ENCODE data around the gene PHETA2. TPM values are rescaled to one million over a fixed set of nuclear protein-coding genes. Genes with fewer than 3 reads are reported as not detected.

Gene PHETA2
- total and polyA plus RNA-seq, 2 of the 13 experiments (the other 11 are each of a cell fraction or from before 2014, with no cell fraction given): 0.07 TPM; not detected in 1

GRCh38 chr22:42025421-42025820 lies 48.6 kb upstream of the PHETA2 start:
- FAIRE-seq: no peak
- in situ Hi-C loops (cut with HindIII; ENCODE audit: extremely low pct_ligation_motif_present, low pct_unique_long_range_greater_than_20kb) (no loop called here), intact Hi-C loops (cut with micrococcal nuclease; ENCODE audit: unreplicated experiment) (no loop called here)
- Histone ChIP-seq H3K27ac (ENCODE audit: extremely low read length, insufficient read depth, low read length) (no peak overlapping the region), H3K36me3 (replicated peaks in 1 of 2; ENCODE audit: control insufficient read depth in 1 of 2, insufficient read depth in 2 of 2, low read length in 2 of 2) (no peaks in the 10 kb centered on the region), H4K20me1 (ENCODE audit: insufficient read depth, low read length) (no peaks in the 10 kb centered on the region), H3K9ac (ENCODE audit: insufficient read depth, low read depth, low read length) (no peak overlapping the region), H2AFZ (ENCODE audit: low read length) (no peak overlapping the region), H3K4me2 (ENCODE audit: low read depth, low read length) (no peak overlapping the region), H3K4me3 (replicated peaks in 1 of 3; ENCODE audit: insufficient read depth in 1 of 3, low read depth in 2 of 3, low read length in 3 of 3) (no peak overlapping the region), H3K9me3 (ENCODE audit: low read length) (no peaks in the 10 kb centered on the region), H3K79me2 (ENCODE audit: insufficient read depth, low read length) (no peaks in the 10 kb centered on the region), H3K4me1 (ENCODE audit: insufficient read depth, low read length) (no peaks in the 10 kb centered on the region), H3K27me3 (ENCODE audit: control insufficient read depth in 1 of 2, insufficient read depth in 2 of 2, low read length in 2 of 2) (no peaks in the 10 kb centered on the region; a peak in 1 of 5 replicates)
- CTCF ChIA-PET (ENCODE audit: low intra/inter-chr PET ratio, low total read pairs): no interaction called here
- no peak for DNase-seq (ENCODE audit: low spot score)
- BruUV-seq (replicated peaks): no TSS peak
- no peak for ATAC-seq
- POLR2A ChIA-PET: no interaction called here
- WGBS (ENCODE audit: low lambda C conversion rate): 3% methylated on average over 1 of the region's 1 CpG
- TF ChIP-seq, protein P1, sequence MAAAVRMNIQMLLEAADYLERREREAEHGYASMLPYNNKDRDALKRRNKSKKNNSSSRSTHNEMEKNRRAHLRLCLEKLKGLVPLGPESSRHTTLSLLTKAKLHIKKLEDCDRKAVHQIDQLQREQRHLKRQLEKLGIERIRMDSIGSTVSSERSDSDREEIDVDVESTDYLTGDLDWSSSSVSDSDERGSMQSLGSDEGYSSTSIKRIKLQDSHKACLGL (CRISPR knock-in tag; IDR thresholded peaks at IDR 0.05): no peak
- TF ChIP-seq RFX1 (IDR thresholded peaks at IDR 0.05) (no peak), ZNF460 (CRISPR knock-in tag; IDR thresholded peaks at IDR 0.05; ENCODE audit: borderline replicate concordance) (no peak), TBX3 (IDR thresholded peaks at IDR 0.05; ENCODE audit: borderline replicate concordance) (no peak), HINFP (CRISPR knock-in tag; IDR thresholded peaks at IDR 0.05; ENCODE audit: low read depth) (no peak), ZFY (CRISPR knock-in tag; IDR thresholded peaks at IDR 0.05) (no peak), DNMT3B (CRISPR knock-in tag; conservative IDR thresholded peaks at IDR 0.05) (no peak), RXRA (CRISPR knock-in tag; IDR thresholded peaks at IDR 0.05) (no peak), YY1 (IDR thresholded peaks at IDR 0.05; ENCODE audit: insufficient read depth, insufficient replicate concordance, low read depth, low read length) (no peak), ZNF430 (CRISPR knock-in tag; IDR thresholded peaks at IDR 0.05) (no peak), ZZZ3 (CRISPR knock-in tag; IDR thresholded peaks at IDR 0.05; ENCODE audit: borderline replicate concordance) (no peak), ZNF264 (CRISPR knock-in tag; IDR thresholded peaks at IDR 0.05) (no peak), ZNF644 (CRISPR knock-in tag; IDR thresholded peaks at IDR 0.05; ENCODE audit: low read depth) (no peak), CENPT (CRISPR knock-in tag; IDR thresholded peaks at IDR 0.05; ENCODE audit: low read depth) (no peak), IKZF1 (IDR thresholded peaks at IDR 0.05) (no peak), FOXP4 (CRISPR knock-in tag; IDR thresholded peaks at IDR 0.05) (no peak), ZNF720 (CRISPR knock-in tag; IDR thresholded peaks at IDR 0.05) (no peak)
- TF ChIP-seq, protein P2, sequence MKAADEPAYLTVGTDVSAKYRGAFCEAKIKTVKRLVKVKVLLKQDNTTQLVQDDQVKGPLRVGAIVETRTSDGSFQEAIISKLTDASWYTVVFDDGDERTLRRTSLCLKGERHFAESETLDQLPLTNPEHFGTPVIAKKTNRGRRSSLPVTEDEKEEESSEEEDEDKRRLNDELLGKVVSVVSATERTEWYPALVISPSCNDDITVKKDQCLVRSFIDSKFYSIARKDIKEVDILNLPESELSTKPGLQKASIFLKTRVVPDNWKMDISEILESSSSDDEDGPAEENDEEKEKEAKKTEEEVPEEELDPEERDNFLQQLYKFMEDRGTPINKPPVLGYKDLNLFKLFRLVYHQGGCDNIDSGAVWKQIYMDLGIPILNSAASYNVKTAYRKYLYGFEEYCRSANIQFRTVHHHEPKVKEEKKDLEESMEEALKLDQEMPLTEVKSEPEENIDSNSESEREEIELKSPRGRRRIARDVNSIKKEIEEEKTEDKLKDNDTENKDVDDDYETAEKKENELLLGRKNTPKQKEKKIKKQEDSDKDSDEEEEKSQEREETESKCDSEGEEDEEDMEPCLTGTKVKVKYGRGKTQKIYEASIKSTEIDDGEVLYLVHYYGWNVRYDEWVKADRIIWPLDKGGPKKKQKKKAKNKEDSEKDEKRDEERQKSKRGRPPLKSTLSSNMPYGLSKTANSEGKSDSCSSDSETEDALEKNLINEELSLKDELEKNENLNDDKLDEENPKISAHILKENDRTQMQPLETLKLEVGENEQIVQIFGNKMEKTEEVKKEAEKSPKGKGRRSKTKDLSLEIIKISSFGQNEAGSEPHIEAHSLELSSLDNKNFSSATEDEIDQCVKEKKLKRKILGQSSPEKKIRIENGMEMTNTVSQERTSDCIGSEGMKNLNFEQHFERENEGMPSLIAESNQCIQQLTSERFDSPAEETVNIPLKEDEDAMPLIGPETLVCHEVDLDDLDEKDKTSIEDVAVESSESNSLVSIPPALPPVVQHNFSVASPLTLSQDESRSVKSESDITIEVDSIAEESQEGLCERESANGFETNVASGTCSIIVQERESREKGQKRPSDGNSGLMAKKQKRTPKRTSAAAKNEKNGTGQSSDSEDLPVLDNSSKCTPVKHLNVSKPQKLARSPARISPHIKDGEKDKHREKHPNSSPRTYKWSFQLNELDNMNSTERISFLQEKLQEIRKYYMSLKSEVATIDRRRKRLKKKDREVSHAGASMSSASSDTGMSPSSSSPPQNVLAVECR (CRISPR knock-in tag; IDR thresholded peaks at IDR 0.05; ENCODE audit: borderline replicate concordance): no peak
